CD4-positive, alpha-beta memory T cell (primary cell): Measurements from ENCODE around the gene PPM1B. TPM values are rescaled to one million over a fixed set of nuclear protein-coding genes. Genes with fewer than 3 reads are reported as not detected.

Experiments
- polyA plus RNA-seq, 2 donors: library from polyadenylated mRNA; unstranded; fragments of 300-500 nt; fragmentation: Illumina TruSeq; gene quantifications; one replicate each; pipeline ENCODE4 v1.2.3, GENCODE V29; 2021
- total RNA-seq, 2 experiments: library from RNA; stranded (reverse); gene quantifications; one replicate each; pipeline ENCODE4 v1.2.3, GENCODE V29; 2021

The PPM1B gene
- total and polyA plus RNA-seq, 4 experiments from 2014 or later = 52.4 to 79.3 (median 65.1) TPM

Other genes starting within 250 kb of the PPM1B start
- gene LRPPRC, start 172.9 kb upstream of the PPM1B start, total RNA-seq = 10 to 100 TPM; 61.5 to 65.3 TPM
- 10 to 100 TPM; 41.0 to 43.9 TPM for gene LRPPRC, start 172.9 kb upstream of the PPM1B start, polyA plus RNA-seq
- under 1 TPM; 0.41 to 0.64 TPM for gene SLC3A1, start 106.6 kb downstream of the PPM1B start, total RNA-seq
- gene SLC3A1, start 106.6 kb downstream of the PPM1B start, polyA plus RNA-seq = under 1 TPM in 1 of 2 donors, not detected in 1; 0.79 TPM
- 10 to 100 TPM; 39.5 to 42.8 TPM for gene PREPL, start 192.6 kb downstream of the PPM1B start, total RNA-seq
- gene PREPL, start 192.6 kb downstream of the PPM1B start, polyA plus RNA-seq = 10 to 100 TPM; 19.6 to 20.1 TPM
- gene CAMKMT, start 193.1 kb downstream of the PPM1B start, total RNA-seq = 10 to 100 TPM; 15.3 to 16.2 TPM
- gene CAMKMT, start 193.1 kb downstream of the PPM1B start, polyA plus RNA-seq = 10 to 100 TPM in 1 of 2 donors, 1 to 10 TPM in 1; 9.3 to 19.7 TPM